ENCODE measurements around the gene ZCCHC14.

DNA sequence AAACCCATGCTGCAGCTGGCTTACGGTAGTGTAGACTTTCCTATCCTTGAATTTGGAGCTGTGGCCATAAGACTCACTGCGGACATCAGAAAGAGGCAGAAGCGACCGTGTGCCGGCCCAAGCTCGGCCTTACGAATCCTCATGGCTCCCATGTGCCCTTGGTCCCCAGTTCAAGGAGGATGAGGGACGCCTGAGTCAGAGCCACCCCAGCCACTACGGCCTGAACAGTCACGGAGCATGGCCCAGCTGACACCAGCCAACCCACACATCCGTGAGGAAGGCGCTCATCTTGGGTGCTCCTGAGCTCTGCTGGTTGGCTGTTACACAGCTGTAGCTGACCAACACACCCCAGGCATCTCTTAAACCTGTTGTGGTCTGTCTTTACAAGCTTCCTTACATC lies 44.0 kb downstream of the ZCCHC14 start:
- TF ChIP-seq, protein P1, sequence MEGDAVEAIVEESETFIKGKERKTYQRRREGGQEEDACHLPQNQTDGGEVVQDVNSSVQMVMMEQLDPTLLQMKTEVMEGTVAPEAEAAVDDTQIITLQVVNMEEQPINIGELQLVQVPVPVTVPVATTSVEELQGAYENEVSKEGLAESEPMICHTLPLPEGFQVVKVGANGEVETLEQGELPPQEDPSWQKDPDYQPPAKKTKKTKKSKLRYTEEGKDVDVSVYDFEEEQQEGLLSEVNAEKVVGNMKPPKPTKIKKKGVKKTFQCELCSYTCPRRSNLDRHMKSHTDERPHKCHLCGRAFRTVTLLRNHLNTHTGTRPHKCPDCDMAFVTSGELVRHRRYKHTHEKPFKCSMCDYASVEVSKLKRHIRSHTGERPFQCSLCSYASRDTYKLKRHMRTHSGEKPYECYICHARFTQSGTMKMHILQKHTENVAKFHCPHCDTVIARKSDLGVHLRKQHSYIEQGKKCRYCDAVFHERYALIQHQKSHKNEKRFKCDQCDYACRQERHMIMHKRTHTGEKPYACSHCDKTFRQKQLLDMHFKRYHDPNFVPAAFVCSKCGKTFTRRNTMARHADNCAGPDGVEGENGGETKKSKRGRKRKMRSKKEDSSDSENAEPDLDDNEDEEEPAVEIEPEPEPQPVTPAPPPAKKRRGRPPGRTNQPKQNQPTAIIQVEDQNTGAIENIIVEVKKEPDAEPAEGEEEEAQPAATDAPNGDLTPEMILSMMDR (IDR thresholded peaks at IDR 0.05; ENCODE audit: low read depth, low read length, poor library complexity, severe bottlenecking) = no peak
- no peak for TF ChIP-seq EZH2phosphoT487 (IDR thresholded peaks at IDR 0.05; ENCODE audit: borderline replicate concordance, low read length)

Measured in DOHH2 (cell line).